Measurements from ENCODE around the gene PPTC7.
"Not testable (repeated sequence)": the region's sequence is repeated elsewhere in the genome, so short reads cannot be mapped to it uniquely, and the experiment has no call there.

PPTC7 gene

GRCh38 chr12:110549716-110550115, 33.4 kb downstream of the PPTC7 start:
- H3K9me3 ChIP-seq (ENCODE audit: control insufficient read depth in 1 of 2, low read length in 2 of 2): no peaks in the 10 kb centered on the region
- no peak overlapping the region for H3K4me3 ChIP-seq (ENCODE audit: low read depth in 1 of 2, low read length in 2 of 2)
- no peak overlapping the region for H3K9ac ChIP-seq (ENCODE audit: low read depth in 1 of 2, low read length in 2 of 2)
- H3K36me3 ChIP-seq (ENCODE audit: control insufficient read depth in 1 of 2, insufficient read depth in 2 of 2, low read length in 2 of 2): peaks cover 3 to 26% of the 10 kb centered on the region in 2 donors
- peaks cover 3 to 9% of the 10 kb centered on the region in 2 donors for H3K4me1 ChIP-seq (ENCODE audit: control insufficient read depth in 1 of 2, insufficient read depth in 2 of 2, low read length in 2 of 2)
- H3K27ac ChIP-seq (ENCODE audit: low read depth, low read length): no peak overlapping the region
- H3K27me3 ChIP-seq (ENCODE audit: control insufficient read depth in 1 of 2, insufficient read depth in 2 of 2, low read length in 2 of 2): no peaks in the 10 kb centered on the region

GRCh38 chr12:110548678-110549077, 34.4 kb downstream of the PPTC7 start:
- Histone ChIP-seq H3K27ac (ENCODE audit: low read depth, low read length) (no peak overlapping the region), H3K9ac (ENCODE audit: low read depth in 1 of 2, low read length in 2 of 2) (no peak overlapping the region), H3K4me1 (ENCODE audit: control insufficient read depth in 1 of 2, insufficient read depth in 2 of 2, low read length in 2 of 2) (peaks cover 4 to 6% of the 10 kb centered on the region in 2 donors), H3K9me3 (ENCODE audit: control insufficient read depth in 1 of 2, low read length in 2 of 2) (no peaks in the 10 kb centered on the region), H3K27me3 (ENCODE audit: control insufficient read depth in 1 of 2, insufficient read depth in 2 of 2, low read length in 2 of 2) (no peaks in the 10 kb centered on the region), H3K4me3 (ENCODE audit: low read depth in 1 of 2, low read length in 2 of 2) (no peak overlapping the region), H3K36me3 (ENCODE audit: control insufficient read depth in 1 of 2, insufficient read depth in 2 of 2, low read length in 2 of 2) (peaks cover 3 to 26% of the 10 kb centered on the region in 2 donors)

- Histone ChIP-seq H3K36me3 (ENCODE audit: control insufficient read depth in 1 of 2, insufficient read depth in 2 of 2, low read length in 2 of 2) (peaks cover 3 to 26% of the 10 kb centered on the region in 2 donors), H3K4me1 (ENCODE audit: control insufficient read depth in 1 of 2, insufficient read depth in 2 of 2, low read length in 2 of 2) (peaks cover 15 to 16% of the 10 kb centered on the region in 2 donors), H3K27ac (ENCODE audit: low read depth, low read length) (no peak overlapping the region), H3K4me3 (ENCODE audit: low read depth in 1 of 2, low read length in 2 of 2) (no peak overlapping the region), H3K9ac (ENCODE audit: low read depth in 1 of 2, low read length in 2 of 2) (no peak overlapping the region), H3K9me3 (ENCODE audit: control insufficient read depth in 1 of 2, low read length in 2 of 2) (no peaks in the 10 kb centered on the region), H3K27me3 (ENCODE audit: control insufficient read depth in 1 of 2, insufficient read depth in 2 of 2, low read length in 2 of 2) (no peaks in the 10 kb centered on the region)
Observed at GRCh38 chr12:110547090-110547489, 36.0 kb downstream of the PPTC7 start.

- Histone ChIP-seq H3K9ac (ENCODE audit: low read depth in 1 of 2, low read length in 2 of 2) (no peak overlapping the region), H3K4me1 (ENCODE audit: control insufficient read depth in 1 of 2, insufficient read depth in 2 of 2, low read length in 2 of 2) (peaks cover 15 to 16% of the 10 kb centered on the region in 2 donors), H3K27me3 (ENCODE audit: control insufficient read depth in 1 of 2, insufficient read depth in 2 of 2, low read length in 2 of 2) (no peaks in the 10 kb centered on the region), H3K9me3 (ENCODE audit: control insufficient read depth in 1 of 2, low read length in 2 of 2) (no peaks in the 10 kb centered on the region), H3K4me3 (ENCODE audit: low read depth in 1 of 2, low read length in 2 of 2) (no peak overlapping the region), H3K27ac (ENCODE audit: low read depth, low read length) (no peak overlapping the region), H3K36me3 (ENCODE audit: control insufficient read depth in 1 of 2, insufficient read depth in 2 of 2, low read length in 2 of 2) (peaks cover 3 to 22% of the 10 kb centered on the region in 2 donors)
Observed at GRCh38 chr12:110546339-110546738, 36.8 kb downstream of the PPTC7 start.

- no peak overlapping the region for H3K27ac ChIP-seq (ENCODE audit: low read depth, low read length)
- H3K9me3 ChIP-seq (ENCODE audit: control insufficient read depth in 1 of 2, low read length in 2 of 2): no peaks in the 10 kb centered on the region
- H3K27me3 ChIP-seq (ENCODE audit: control insufficient read depth in 1 of 2, insufficient read depth in 2 of 2, low read length in 2 of 2): no peaks in the 10 kb centered on the region
- peaks cover 15 to 16% of the 10 kb centered on the region in 2 donors for H3K4me1 ChIP-seq (ENCODE audit: control insufficient read depth in 1 of 2, insufficient read depth in 2 of 2, low read length in 2 of 2)
- H3K9ac ChIP-seq (ENCODE audit: low read depth in 1 of 2, low read length in 2 of 2): no peak overlapping the region
- H3K36me3 ChIP-seq (ENCODE audit: control insufficient read depth in 1 of 2, insufficient read depth in 2 of 2, low read length in 2 of 2): peaks cover 3 to 17% of the 10 kb centered on the region in 2 donors
- H3K4me3 ChIP-seq (ENCODE audit: low read depth in 1 of 2, low read length in 2 of 2): no peak overlapping the region
Observed at GRCh38 chr12:110545812-110546211, 37.3 kb downstream of the PPTC7 start.

- Histone ChIP-seq H3K36me3 (ENCODE audit: control insufficient read depth in 1 of 2, insufficient read depth in 2 of 2, low read length in 2 of 2) (peaks cover 3 to 13% of the 10 kb centered on the region in 2 donors), H3K4me1 (ENCODE audit: control insufficient read depth in 1 of 2, insufficient read depth in 2 of 2, low read length in 2 of 2) (peaks cover 15 to 16% of the 10 kb centered on the region in 2 donors)
- not testable (repeated sequence) for H3K4me3 ChIP-seq (ENCODE audit: low read depth in 1 of 2, low read length in 2 of 2); H3K9me3 ChIP-seq (ENCODE audit: control insufficient read depth in 1 of 2, low read length in 2 of 2); H3K27me3 ChIP-seq (ENCODE audit: control insufficient read depth in 1 of 2, insufficient read depth in 2 of 2, low read length in 2 of 2); H3K9ac ChIP-seq (ENCODE audit: low read depth in 1 of 2, low read length in 2 of 2); H3K27ac ChIP-seq (ENCODE audit: low read depth, low read length)
Observed at GRCh38 chr12:110545259-110545658, 37.9 kb downstream of the PPTC7 start.

GRCh38 chr12:110543965-110544364, 39.2 kb downstream of the PPTC7 start:
- H3K9ac ChIP-seq (ENCODE audit: low read depth in 1 of 2, low read length in 2 of 2): no peak overlapping the region
- H3K4me1 ChIP-seq (ENCODE audit: control insufficient read depth in 1 of 2, insufficient read depth in 2 of 2, low read length in 2 of 2): peaks cover 15 to 24% of the 10 kb centered on the region in 2 donors
- peaks cover 8 to 11% of the 10 kb centered on the region in 2 donors for H3K36me3 ChIP-seq (ENCODE audit: control insufficient read depth in 1 of 2, insufficient read depth in 2 of 2, low read length in 2 of 2)
- no peaks in the 10 kb centered on the region for H3K27me3 ChIP-seq (ENCODE audit: control insufficient read depth in 1 of 2, insufficient read depth in 2 of 2, low read length in 2 of 2)
- no peak overlapping the region for H3K4me3 ChIP-seq (ENCODE audit: low read depth in 1 of 2, low read length in 2 of 2)
- H3K9me3 ChIP-seq (ENCODE audit: control insufficient read depth in 1 of 2, low read length in 2 of 2): no peaks in the 10 kb centered on the region
- H3K27ac ChIP-seq (ENCODE audit: low read depth, low read length): peak overlapping the region; percentile 28

- Histone ChIP-seq H3K9ac (ENCODE audit: low read depth in 1 of 2, low read length in 2 of 2) (peak overlapping the region in 1 of 2 donors; percentile 6), H3K4me1 (ENCODE audit: control insufficient read depth in 1 of 2, insufficient read depth in 2 of 2, low read length in 2 of 2) (peaks cover 21 to 30% of the 10 kb centered on the region in 2 donors), H3K36me3 (ENCODE audit: control insufficient read depth in 1 of 2, insufficient read depth in 2 of 2, low read length in 2 of 2) (peaks cover 5 to 17% of the 10 kb centered on the region in 2 donors), H3K27me3 (ENCODE audit: control insufficient read depth in 1 of 2, insufficient read depth in 2 of 2, low read length in 2 of 2) (no peaks in the 10 kb centered on the region), H3K27ac (ENCODE audit: low read depth, low read length) (peak overlapping the region; percentile 28), H3K4me3 (ENCODE audit: low read depth in 1 of 2, low read length in 2 of 2) (peak overlapping the region in 1 of 2 donors; percentile 31), H3K9me3 (ENCODE audit: control insufficient read depth in 1 of 2, low read length in 2 of 2) (no peaks in the 10 kb centered on the region)
Observed at GRCh38 chr12:110543252-110543959, 39.7 kb downstream of the PPTC7 start.

GRCh38 chr12:110540048-110540447, 43.1 kb downstream of the PPTC7 start:
- Histone ChIP-seq H3K9me3 (ENCODE audit: control insufficient read depth in 1 of 2, low read length in 2 of 2) (no peaks in the 10 kb centered on the region), H3K4me3 (ENCODE audit: low read depth in 1 of 2, low read length in 2 of 2) (no peak overlapping the region), H3K36me3 (ENCODE audit: control insufficient read depth in 1 of 2, insufficient read depth in 2 of 2, low read length in 2 of 2) (peaks cover 22 to 33% of the 10 kb centered on the region in 2 donors), H3K27ac (ENCODE audit: low read depth, low read length) (no peak overlapping the region), H3K4me1 (ENCODE audit: control insufficient read depth in 1 of 2, insufficient read depth in 2 of 2, low read length in 2 of 2) (peaks cover 24 to 41% of the 10 kb centered on the region in 2 donors), H3K27me3 (ENCODE audit: control insufficient read depth in 1 of 2, insufficient read depth in 2 of 2, low read length in 2 of 2) (no peaks in the 10 kb centered on the region), H3K9ac (ENCODE audit: low read depth in 1 of 2, low read length in 2 of 2) (no peak overlapping the region)

- no peaks in the 10 kb centered on the region for H3K27me3 ChIP-seq (ENCODE audit: control insufficient read depth in 1 of 2, insufficient read depth in 2 of 2, low read length in 2 of 2)
- no peak overlapping the region for H3K9ac ChIP-seq (ENCODE audit: low read depth in 1 of 2, low read length in 2 of 2)
- H3K9me3 ChIP-seq (ENCODE audit: control insufficient read depth in 1 of 2, low read length in 2 of 2): no peaks in the 10 kb centered on the region
- H3K36me3 ChIP-seq (ENCODE audit: control insufficient read depth in 1 of 2, insufficient read depth in 2 of 2, low read length in 2 of 2): peaks cover 22 to 33% of the 10 kb centered on the region in 2 donors
- peaks cover 22 to 41% of the 10 kb centered on the region in 2 donors for H3K4me1 ChIP-seq (ENCODE audit: control insufficient read depth in 1 of 2, insufficient read depth in 2 of 2, low read length in 2 of 2)
- no peak overlapping the region for H3K27ac ChIP-seq (ENCODE audit: low read depth, low read length)
- H3K4me3 ChIP-seq (ENCODE audit: low read depth in 1 of 2, low read length in 2 of 2): no peak overlapping the region
Observed at GRCh38 chr12:110538869-110539622, 44.1 kb downstream of the PPTC7 start.

Measured in duodenal mucosa (tissue), 2 donors.